H1 (cell line): ENCODE data around the gene PJA1. TPM values are rescaled to one million over a fixed set of nuclear protein-coding genes. Genes with fewer than 3 reads are reported as not detected.

Experiments used
- CTCF ChIA-PET: fragments of 300-600 bp; sonication (Branson Sonifier 250); formaldehyde crosslinking; loops from one replicate; lab custom pipeline; 2021; ENCODE audit not compliant: partially characterized antibody; lab: Charles Lee
- POLR2A ChIA-PET: fragments of 300-600 bp; sonication (Branson Sonifier 250); formaldehyde crosslinking; loops from one replicate; lab custom pipeline; 2021; ENCODE audit warnings: inconsistent platforms; ENCODE audit not compliant: partially characterized antibody; lab: Charles Lee
- DNase-seq, 2 experiments: peaks; one replicate each; pipeline versions ENCODE4 v3.0.0 to v3.0.0-alpha.2; 2010 to 2022; ENCODE audit warnings: low spot score in 2 of 2, low read depth in 1 of 2, mixed read lengths in 1 of 2
- FAIRE-seq: peaks from 2 replicates; lab custom pipeline; 2011; peaks lifted over from hg19 to GRCh38; lab: Jason Lieb, UNC
- H2AFZ ChIP-seq: 2 replicates; pipeline ENCODE4 v1.8.1; 2012; ENCODE audit warnings: low read length, inconsistent platforms
- H2AK5ac ChIP-seq: 2 replicates; pipeline ENCODE4 v1.6.1; 2013; ENCODE audit warnings: low read depth, low read length
- H2BK120ac ChIP-seq: replicated peaks from 2 replicates; pipeline ENCODE3; 2013; ENCODE audit warnings: low read depth, low read length, inconsistent platforms
- H2BK12ac ChIP-seq: 2 replicates; pipeline ENCODE4 v1.6.1; 2013; ENCODE audit warnings: low read depth, low read length
- H2BK15ac ChIP-seq: 2 replicates; pipeline ENCODE4 v1.6.1; 2013; ENCODE audit warnings: low read length
- H2BK20ac ChIP-seq: 2 replicates; pipeline ENCODE4 v1.6.1; 2013; ENCODE audit warnings: low read length
- H2BK5ac ChIP-seq: 2 replicates; pipeline ENCODE4 v1.6.1; 2013; ENCODE audit warnings: low read depth, low read length
- H3K14ac ChIP-seq: 2 replicates; pipeline ENCODE4 v1.6.1; 2013; ENCODE audit warnings: inconsistent platforms; ENCODE audit not compliant: insufficient read length
- H3K18ac ChIP-seq: 2 replicates; pipeline ENCODE4 v1.6.1; 2013; ENCODE audit warnings: low read length; ENCODE audit errors: extremely low read depth
- H3K23ac ChIP-seq: 2 replicates; pipeline ENCODE4 v1.6.1; 2013; ENCODE audit warnings: inconsistent platforms; ENCODE audit not compliant: insufficient read length
- H3K23me2 ChIP-seq: 2 replicates; pipeline ENCODE4 v1.6.1; 2013; ENCODE audit warnings: low read depth, low read length
- H3K27ac ChIP-seq: 2 replicates; pipeline ENCODE4 v1.6.1; 2011; ENCODE audit warnings: low read depth, low read length, inconsistent platforms
- H3K27me3 ChIP-seq, 4 experiments: replicated peaks in 1 of 4; 1 replicate in 1 of 4; 2 replicates in 3 of 4; pipeline versions ENCODE4 v1.6.1 to v1.8.1; 2011 to 2013; ENCODE audit warnings: low read length in 3 of 4, mild to moderate bottlenecking in 3 of 4, inconsistent platforms in 2 of 4, mixed read lengths in 2 of 4, moderate library complexity in 1 of 4; ENCODE audit not compliant: control insufficient read depth in 3 of 4, insufficient read depth in 3 of 4; ENCODE audit errors: extremely low read depth in 1 of 4
- H3K36me3 ChIP-seq, 4 experiments: 2 replicates each; pipeline versions ENCODE4 v1.6.1 to v1.8.1; 2011 to 2013; ENCODE audit warnings: mild to moderate bottlenecking in 4 of 4, low read length in 3 of 4, moderate library complexity in 2 of 4, control low read depth in 1 of 4, inconsistent platforms in 1 of 4; ENCODE audit not compliant: insufficient read depth in 4 of 4, control insufficient read depth in 2 of 4
- H3K4ac ChIP-seq: replicated peaks from 2 replicates; pipeline ENCODE3; 2013; ENCODE audit warnings: low read length, low read depth, mixed read lengths, inconsistent platforms; ENCODE audit not compliant: insufficient read length
- H3K4me1 ChIP-seq, 4 experiments: replicated peaks in 1 of 4; 1 replicate in 1 of 4; 2 replicates in 3 of 4; pipeline versions ENCODE4 v1.6.1 to v1.8.1; 2011 to 2013; ENCODE audit warnings: low read length in 3 of 4, inconsistent platforms in 2 of 4, mixed read lengths in 1 of 4; ENCODE audit not compliant: insufficient read depth in 4 of 4, control insufficient read depth in 3 of 4
- H3K4me2 ChIP-seq, 2 experiments: 2 replicates each; pipeline versions ENCODE4 v1.6.1 to v1.8.1; 2011 to 2013; ENCODE audit warnings: low read depth in 2 of 2, low read length in 2 of 2, control low read depth in 1 of 2, inconsistent platforms in 1 of 2, mild to moderate bottlenecking in 1 of 2; ENCODE audit not compliant: insufficient read depth in 1 of 2
- H3K4me3 ChIP-seq, 4 experiments: fragments of 200-600, 300-600 bp in 1 of 4; sonication (generic), shearing (Covaris generic), sonication (Bioruptor Twin) in 1 of 4; 2 replicates each; pipeline versions ENCODE4 v1.5.1 to v1.8.1; 2011 to 2016; ENCODE audit warnings: low read length in 4 of 4, low read depth in 3 of 4, control low read depth in 2 of 4, inconsistent platforms in 2 of 4, mild to moderate bottlenecking in 2 of 4, mixed read lengths in 1 of 4, moderate library complexity in 1 of 4; ENCODE audit not compliant: insufficient read depth in 2 of 4; ENCODE audit errors: extremely low read depth in 1 of 4
- H3K56ac ChIP-seq: replicated peaks from 2 replicates; pipeline ENCODE3; 2013; ENCODE audit warnings: low read depth, mild to moderate bottlenecking, mixed read lengths, low read length, inconsistent platforms; ENCODE audit not compliant: insufficient read length
- H3K79me1 ChIP-seq: 2 replicates; pipeline ENCODE4 v1.6.1; 2013; ENCODE audit warnings: low read depth, low read length, control low read depth
- H3K79me2 ChIP-seq, 2 experiments: 2 replicates each; pipeline versions ENCODE4 v1.6.1 to v1.8.1; 2012 to 2013; ENCODE audit warnings: low read length in 2 of 2, mild to moderate bottlenecking in 2 of 2, inconsistent platforms in 1 of 2; ENCODE audit not compliant: insufficient read depth in 2 of 2, control insufficient read depth in 1 of 2
- H3K9ac ChIP-seq, 4 experiments: replicated peaks in 1 of 4; 1 replicate in 1 of 4; 2 replicates in 3 of 4; pipeline versions ENCODE4 v1.6.1 to v1.8.1; 2011 to 2013; ENCODE audit warnings: low read depth in 3 of 4, low read length in 3 of 4, control low read depth in 2 of 4, mild to moderate bottlenecking in 2 of 4, moderate library complexity in 2 of 4, inconsistent platforms in 1 of 4; ENCODE audit errors: extremely low read depth in 1 of 4
- H3K9me3 ChIP-seq, 2 experiments: 2 replicates each; pipeline versions ENCODE4 v1.6.1 to v1.8.1; 2012 to 2013; ENCODE audit warnings: mild to moderate bottlenecking in 2 of 2, moderate library complexity in 2 of 2, control low read depth in 1 of 2, inconsistent platforms in 1 of 2, low read depth in 1 of 2, low read length in 1 of 2, mixed read lengths in 1 of 2; ENCODE audit not compliant: insufficient read depth in 2 of 2
- H4K20me1 ChIP-seq, 2 experiments: replicated peaks in 1 of 2; 2 replicates each; pipeline versions ENCODE3 to v1.8.1; 2011 to 2013; ENCODE audit warnings: inconsistent platforms in 2 of 2, low read length in 2 of 2, mild to moderate bottlenecking in 1 of 2; ENCODE audit not compliant: insufficient read depth in 2 of 2, control insufficient read depth in 1 of 2
- H4K5ac ChIP-seq: 2 replicates; pipeline ENCODE4 v1.6.1; 2013; ENCODE audit warnings: low read length, low read depth, mixed read lengths, inconsistent platforms; ENCODE audit not compliant: insufficient read length
- H4K8ac ChIP-seq: 2 replicates; pipeline ENCODE4 v1.8.0; 2013; ENCODE audit warnings: mild to moderate bottlenecking, moderate library complexity, low read length, inconsistent platforms; ENCODE audit not compliant: insufficient read depth; ENCODE audit errors: extremely low read depth
- H4K91ac ChIP-seq: replicated peaks from 2 replicates; pipeline ENCODE3; 2013; ENCODE audit warnings: low read length, mixed read lengths, inconsistent platforms; ENCODE audit not compliant: insufficient read length
- POLR2AphosphoS5 ChIP-seq: IDR thresholded peaks from 2 replicates; pipeline ENCODE4 v1.6.1; 2011; ENCODE audit warnings: low read depth, low read length
- WGBS, 2 experiments: shearing (Covaris generic) in 1 of 2; methylation state at CpG; one replicate each; pipeline versions ENCODE4 v1.1.6 to v1.1.7; 2013 to 2015; ENCODE audit warnings: low lambda C conversion rate in 2 of 2, mixed read lengths in 2 of 2, inconsistent platforms in 1 of 2, low coverage in 1 of 2, missing lambda C conversion rate in 1 of 2; ENCODE audit not compliant: insufficient replicate concordance in 2 of 2, insufficient coverage in 1 of 2, insufficient read length in 1 of 2; ENCODE audit errors: extremely low coverage in 1 of 2, missing lambda C conversion rate in 1 of 2; 5-methylcytosine and 5-hydroxymethylcytosine counted together
- polyA plus RNA-seq, 7 experiments: library from polyadenylated mRNA; depleted of rRNA in 3 of 7; stranded (reverse) in 5 of 7; unstranded in 2 of 7; fragments of >200 nt in 5 of 7; fragments of 200-250 nt in 2 of 7; gene quantifications; 1 replicate in 5 of 7; 2 replicates in 1 of 7; 4 replicates in 1 of 7; pipeline versions ENCODE4 v1.2.1 to v1.2.3, GENCODE V29; 2011 to 2013; ENCODE audit warnings: missing spikeins in 2 of 7, mixed read lengths in 2 of 7
- total RNA-seq: library from RNA; stranded (reverse); fragmentation: NEBNext Ultra II Directional; extraction: Animal tissue kit (Norgen Biotek cat#: 25700); gene quantifications from 2 replicates; pipeline ENCODE4 v1.2.1, GENCODE V29; 2021

The PJA1 gene
- total and polyA plus RNA-seq, 2 of the 8 experiments (the other 6 are each of a cell fraction or from before 2014, with no cell fraction given), result 25.7 to 37.0 TPM

GRCh38 chrX:69146739-69147138, 18.5 kb downstream of the PJA1 start:
- H2BK12ac ChIP-seq, result no peak overlapping the region
- no peak overlapping the region for H3K9ac ChIP-seq
- H3K27ac ChIP-seq, result no peak overlapping the region
- no peak for TF ChIP-seq POLR2AphosphoS5
- POLR2A ChIA-PET, result no interaction called here
- H3K14ac ChIP-seq, result no peak overlapping the region
- H2AFZ ChIP-seq, result no peak overlapping the region
- no peaks in the 10 kb centered on the region for H3K27me3 ChIP-seq
- no peak overlapping the region for H3K4ac ChIP-seq
- H2BK15ac ChIP-seq, result no peak overlapping the region
- H3K79me2 ChIP-seq, result no peaks in the 10 kb centered on the region
- 0 out of 2 replicates have a peak overlapping the region, but pooled peaks have one; percentile 61 for H2BK20ac ChIP-seq
- H4K20me1 ChIP-seq, result no peaks in the 10 kb centered on the region
- H3K18ac ChIP-seq, result no peak overlapping the region
- no peak overlapping the region for H2BK120ac ChIP-seq
- H2AK5ac ChIP-seq, result no peak overlapping the region
- H3K4me1 ChIP-seq, result peaks cover 2 to 35% (median 12%) of the 10 kb centered on the region in 4 experiments; a peak in 6 of 7 replicates
- DNase-seq, result no peak
- H3K36me3 ChIP-seq, result no peaks in the 10 kb centered on the region
- no peak overlapping the region for H3K23ac ChIP-seq
- H3K9me3 ChIP-seq, result no peaks in the 10 kb centered on the region
- FAIRE-seq, result no peak
- no peaks in the 10 kb centered on the region; the same call in 1 of the 2 replicates for H3K23me2 ChIP-seq
- H3K4me2 ChIP-seq, result no peak overlapping the region
- no peak overlapping the region for H4K5ac ChIP-seq
- no peak overlapping the region for H3K56ac ChIP-seq
- H4K91ac ChIP-seq, result no peak overlapping the region
- no peak overlapping the region for H4K8ac ChIP-seq
- CTCF ChIA-PET, result interaction anchor here (1.4 to 1.6 kb wide), 2 partner anchors 10 to 27 kb away, joined by 3 to 5 read pairs; no protein-coding TSS in a partner anchor
- no peak overlapping the region for H2BK5ac ChIP-seq
- H3K79me1 ChIP-seq, result no peaks in the 10 kb centered on the region
- no peak overlapping the region for H3K4me3 ChIP-seq
- WGBS, 2 experiments, result 90% methylated on average over 3 of the region's 4 CpGs; no CpG with 5 or more reads in 1 of the 2 experiments
